H1 (cell line): ENCODE results near the gene DYDC1. TPM values are rescaled to one million over a fixed set of nuclear protein-coding genes. Genes with fewer than 3 reads are reported as not detected.

Experiments
- CHD1 ChIP-seq: IDR thresholded peaks from 2 replicates; pipeline ENCODE4 v1.6.1; 2012; ENCODE audit warnings: low read depth, low read length, improper control_type of control experiment
- CTBP2 ChIP-seq: IDR thresholded peaks from 2 replicates; pipeline ENCODE4 v1.7.0; 2011; ENCODE audit warnings: borderline replicate concordance, mild to moderate bottlenecking, moderate library complexity, mixed read lengths, low read length; ENCODE audit not compliant: insufficient read depth, insufficient read length
- JUN ChIP-seq: IDR thresholded peaks from 2 replicates; pipeline ENCODE4 v1.6.1; 2011; ENCODE audit warnings: low read depth, mild to moderate bottlenecking, improper control_type of control experiment, low read length
- ZNF274 ChIP-seq: IDR thresholded peaks from 2 replicates; pipeline ENCODE4 v1.7.0; 2012; ENCODE audit warnings: low read length, borderline replicate concordance; ENCODE audit errors: extremely low read depth
- polyA plus RNA-seq, 7 experiments: library from polyadenylated mRNA; depleted of rRNA in 3 of 7; stranded (reverse) in 5 of 7; unstranded in 2 of 7; fragments of >200 nt in 5 of 7; fragments of 200-250 nt in 2 of 7; gene quantifications; 1 replicate in 5 of 7; 2 replicates in 1 of 7; 4 replicates in 1 of 7; pipeline versions ENCODE4 v1.2.1 to v1.2.3, GENCODE V29; 2011 to 2013; ENCODE audit warnings: missing spikeins in 2 of 7, mixed read lengths in 2 of 7
- total RNA-seq: library from RNA; stranded (reverse); fragmentation: NEBNext Ultra II Directional; extraction: Animal tissue kit (Norgen Biotek cat#: 25700); gene quantifications from 2 replicates; pipeline ENCODE4 v1.2.1, GENCODE V29; 2021
- TF ChIP-seq, protein P1 (sequence below): IDR thresholded peaks from 2 replicates; pipeline ENCODE4 v1.6.1; 2012; ENCODE audit warnings: low read length, inconsistent platforms

DYDC1 gene
- total and polyA plus RNA-seq, 2 of the 8 experiments (the other 6 are each of a cell fraction or from before 2014, with no cell fraction given), result not detected

DNA sequence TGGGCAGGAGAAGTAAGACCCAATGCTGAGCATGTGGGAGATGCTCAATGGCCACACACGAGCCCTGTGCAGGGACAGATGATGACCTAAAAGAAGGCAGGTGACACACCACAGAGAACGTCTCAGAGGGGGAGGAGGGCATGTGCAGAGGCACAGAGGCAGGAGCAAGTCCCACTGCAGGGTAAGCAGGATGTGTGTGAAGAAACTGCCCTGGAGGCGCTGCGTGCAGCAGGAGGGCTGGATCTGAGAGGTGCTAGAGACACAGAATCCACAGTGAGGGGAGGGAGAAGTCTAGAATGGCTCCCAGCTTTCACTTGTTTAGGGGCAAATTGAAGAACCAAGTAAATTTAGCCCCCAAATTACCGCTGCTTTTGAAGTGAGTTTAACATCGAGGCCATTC is 14.9 kb upstream of the DYDC1 start (continued):
- TF ChIP-seq ZNF274, result no peak
- TF ChIP-seq, protein P1, sequence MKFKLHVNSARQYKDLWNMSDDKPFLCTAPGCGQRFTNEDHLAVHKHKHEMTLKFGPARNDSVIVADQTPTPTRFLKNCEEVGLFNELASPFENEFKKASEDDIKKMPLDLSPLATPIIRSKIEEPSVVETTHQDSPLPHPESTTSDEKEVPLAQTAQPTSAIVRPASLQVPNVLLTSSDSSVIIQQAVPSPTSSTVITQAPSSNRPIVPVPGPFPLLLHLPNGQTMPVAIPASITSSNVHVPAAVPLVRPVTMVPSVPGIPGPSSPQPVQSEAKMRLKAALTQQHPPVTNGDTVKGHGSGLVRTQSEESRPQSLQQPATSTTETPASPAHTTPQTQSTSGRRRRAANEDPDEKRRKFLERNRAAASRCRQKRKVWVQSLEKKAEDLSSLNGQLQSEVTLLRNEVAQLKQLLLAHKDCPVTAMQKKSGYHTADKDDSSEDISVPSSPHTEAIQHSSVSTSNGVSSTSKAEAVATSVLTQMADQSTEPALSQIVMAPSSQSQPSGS, result no peak
- TF ChIP-seq JUN, result no peak
- no peak for TF ChIP-seq CHD1
- TF ChIP-seq CTBP2, result no peak
